Measurements from ENCODE around the gene COG1. TPM values are rescaled to one million over a fixed set of nuclear protein-coding genes. Genes with fewer than 3 reads are reported as not detected.

Gene COG1
- total and polyA plus RNA-seq, 9 of the 15 experiments (the other 6 are each of a cell fraction or from before 2014, with no cell fraction given): 9.5 to 26.8 (median 12.9) TPM

DNA sequence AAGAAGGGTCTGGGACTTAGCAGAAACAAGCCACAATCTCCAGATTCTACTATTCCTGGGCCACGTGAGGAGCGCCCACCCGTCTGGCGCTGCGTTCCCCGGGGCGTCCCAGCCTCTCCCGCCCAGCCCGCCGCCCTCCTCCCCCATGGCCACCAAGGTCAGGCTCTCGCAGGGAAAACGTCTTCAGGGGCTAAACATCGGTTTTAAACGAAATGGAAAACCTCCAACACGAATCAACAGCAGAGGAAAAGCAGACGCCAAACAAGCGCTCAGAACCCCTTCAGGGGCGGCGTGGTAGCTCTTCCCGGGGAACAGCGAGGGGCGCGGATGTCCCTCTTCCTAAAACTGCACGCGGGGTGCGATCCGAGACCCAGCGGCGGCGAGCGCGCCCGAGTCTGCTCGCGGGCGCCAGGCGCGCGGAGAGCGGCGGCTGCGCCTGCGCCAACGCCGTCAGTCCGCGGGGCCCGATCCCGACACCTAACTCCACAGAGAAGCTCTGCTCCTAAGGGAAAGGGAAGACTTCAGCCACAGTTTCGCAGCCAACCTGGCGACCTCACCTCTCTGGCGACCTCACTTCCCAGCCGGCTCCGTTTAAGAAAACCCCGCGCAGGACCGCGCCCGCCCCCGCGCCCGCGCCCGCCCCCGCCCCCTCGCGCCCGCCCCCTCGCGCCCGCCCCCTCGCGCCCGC lies 505 bp upstream of the COG1 start (continued):
- TF ChIP-seq VEZF1 (CRISPR knock-in tag; IDR thresholded peaks at IDR 0.05): no peak
- TF ChIP-seq MAFG (tag; conservative IDR thresholded peaks at IDR 0.05): no peak
- TF ChIP-seq ZNF23 (CRISPR knock-in tag; IDR thresholded peaks at IDR 0.05): no peak
- no peak for TF ChIP-seq NR4A1 (CRISPR knock-in tag; IDR thresholded peaks at IDR 0.05)
- TF ChIP-seq NR4A1 (tag; IDR thresholded peaks at IDR 0.05): no peak
- TF ChIP-seq, protein P1, sequence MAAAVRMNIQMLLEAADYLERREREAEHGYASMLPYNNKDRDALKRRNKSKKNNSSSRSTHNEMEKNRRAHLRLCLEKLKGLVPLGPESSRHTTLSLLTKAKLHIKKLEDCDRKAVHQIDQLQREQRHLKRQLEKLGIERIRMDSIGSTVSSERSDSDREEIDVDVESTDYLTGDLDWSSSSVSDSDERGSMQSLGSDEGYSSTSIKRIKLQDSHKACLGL (CRISPR knock-in tag; IDR thresholded peaks at IDR 0.05; ENCODE audit: borderline replicate concordance, poor library complexity, severe bottlenecking): no peak
- TF ChIP-seq U2AF1 (optimal IDR thresholded peaks at IDR 0.05; ENCODE audit: low read depth, low read length): no peak
- no peak for TF ChIP-seq ATF4 (CRISPR knock-in tag; IDR thresholded peaks at IDR 0.05)
- TF ChIP-seq RBBP5 (IDR thresholded peaks at IDR 0.05; ENCODE audit: borderline replicate concordance, insufficient read depth, low read length, poor library complexity, severe bottlenecking): no peak
- TF ChIP-seq TAF15 (IDR thresholded peaks at IDR 0.05; ENCODE audit: low read depth, low read length): no peak
- peak; percentile 87 for TF ChIP-seq CTBP1 (IDR thresholded peaks at IDR 0.05; ENCODE audit: borderline replicate concordance)
- no peak for TF ChIP-seq BCOR (IDR thresholded peaks at IDR 0.05)
- no peak for TF ChIP-seq SIX5 (IDR thresholded peaks at IDR 0.05; ENCODE audit: borderline replicate concordance in 1 of 2, insufficient read depth in 1 of 2, low read depth in 1 of 2, low read length in 2 of 2)
- TF ChIP-seq, protein P2, sequence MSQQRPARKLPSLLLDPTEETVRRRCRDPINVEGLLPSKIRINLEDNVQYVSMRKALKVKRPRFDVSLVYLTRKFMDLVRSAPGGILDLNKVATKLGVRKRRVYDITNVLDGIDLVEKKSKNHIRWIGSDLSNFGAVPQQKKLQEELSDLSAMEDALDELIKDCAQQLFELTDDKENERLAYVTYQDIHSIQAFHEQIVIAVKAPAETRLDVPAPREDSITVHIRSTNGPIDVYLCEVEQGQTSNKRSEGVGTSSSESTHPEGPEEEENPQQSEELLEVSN (IDR thresholded peaks at IDR 0.05; ENCODE audit: borderline replicate concordance in 1 of 2, extremely low read depth in 1 of 2, insufficient read depth in 1 of 2, insufficient read length in 1 of 2, low read depth in 1 of 2, low read length in 1 of 2, poor library complexity in 1 of 2, severe bottlenecking in 1 of 2): peak; percentile 36 to 46
- peak; percentile 50; the same call in 1 of the 2 replicates for TF ChIP-seq POLR2AphosphoS5 (IDR thresholded peaks at IDR 0.05; ENCODE audit: control insufficient read depth, insufficient read depth, low read depth, low read length)
- TF ChIP-seq FOXJ3 (CRISPR knock-in tag; IDR thresholded peaks at IDR 0.05): no peak
- TF ChIP-seq, protein P3, sequence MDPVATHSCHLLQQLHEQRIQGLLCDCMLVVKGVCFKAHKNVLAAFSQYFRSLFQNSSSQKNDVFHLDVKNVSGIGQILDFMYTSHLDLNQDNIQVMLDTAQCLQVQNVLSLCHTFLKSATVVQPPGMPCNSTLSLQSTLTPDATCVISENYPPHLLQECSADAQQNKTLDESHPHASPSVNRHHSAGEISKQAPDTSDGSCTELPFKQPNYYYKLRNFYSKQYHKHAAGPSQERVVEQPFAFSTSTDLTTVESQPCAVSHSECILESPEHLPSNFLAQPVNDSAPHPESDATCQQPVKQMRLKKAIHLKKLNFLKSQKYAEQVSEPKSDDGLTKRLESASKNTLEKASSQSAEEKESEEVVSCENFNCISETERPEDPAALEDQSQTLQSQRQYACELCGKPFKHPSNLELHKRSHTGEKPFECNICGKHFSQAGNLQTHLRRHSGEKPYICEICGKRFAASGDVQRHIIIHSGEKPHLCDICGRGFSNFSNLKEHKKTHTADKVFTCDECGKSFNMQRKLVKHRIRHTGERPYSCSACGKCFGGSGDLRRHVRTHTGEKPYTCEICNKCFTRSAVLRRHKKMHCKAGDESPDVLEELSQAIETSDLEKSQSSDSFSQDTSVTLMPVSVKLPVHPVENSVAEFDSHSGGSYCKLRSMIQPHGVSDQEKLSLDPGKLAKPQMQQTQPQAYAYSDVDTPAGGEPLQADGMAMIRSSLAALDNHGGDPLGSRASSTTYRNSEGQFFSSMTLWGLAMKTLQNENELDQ (CRISPR knock-in tag; IDR thresholded peaks at IDR 0.05; ENCODE audit: borderline replicate concordance): no peak
- TF ChIP-seq PYGO2 (tag; IDR thresholded peaks at IDR 0.05): no peak
- TF ChIP-seq BDP1 (IDR thresholded peaks at IDR 0.05; ENCODE audit: insufficient read depth, insufficient read length): no peak

All from K562 (cell line).